Muscle of leg (tissue), 16 donors: Measurements from ENCODE around the gene PANK1. TPM values are rescaled to one million over a fixed set of nuclear protein-coding genes. Genes with fewer than 3 reads are reported as not detected.

Source experiments
- DNase-seq: peaks from one replicate; pipeline ENCODE4 v3.0.0; 2013
- H3K27ac ChIP-seq: one replicate; pipeline ENCODE4 v1.5.1; 2013; ENCODE audit warnings: mild to moderate bottlenecking, low read length, control low read depth
- H3K27me3 ChIP-seq: one replicate; pipeline ENCODE4 v1.6.1; 2013; ENCODE audit warnings: low read length; ENCODE audit not compliant: control insufficient read depth, insufficient read depth
- H3K36me3 ChIP-seq: one replicate; pipeline ENCODE4 v1.6.1; 2013; ENCODE audit warnings: low read length; ENCODE audit not compliant: control insufficient read depth, insufficient read depth
- H3K4me1 ChIP-seq: one replicate; pipeline ENCODE4 v1.6.1; 2013; ENCODE audit warnings: low read length; ENCODE audit not compliant: control insufficient read depth, insufficient read depth
- H3K4me3 ChIP-seq: one replicate; pipeline ENCODE4 v1.5.1; 2013; ENCODE audit warnings: low read length, control low read depth
- H3K9me3 ChIP-seq: replicated peaks from 2 replicates; pipeline ENCODE4 v1.6.1; 2013; ENCODE audit warnings: low read depth, low read length; ENCODE audit not compliant: control insufficient read depth
- WGBS: methylation state at CpG from one replicate; pipeline ENCODE4 v1.1.5; 2013; ENCODE audit warnings: missing lambda C conversion rate; ENCODE audit not compliant: insufficient coverage; 5-methylcytosine and 5-hydroxymethylcytosine counted together
- long read RNA-seq, 11 donors: transcript quantifications; one replicate each; lab custom pipeline, GENCODE V29; 2026
- polyA plus RNA-seq, 8 donors: library from polyadenylated mRNA; unstranded; fragments of 120-200 nt; gene quantifications; one replicate each; pipeline versions ENCODE4 v1.2.1 to v1.2.3, GENCODE V29; 2013; ENCODE audit warnings: inconsistent platforms in 1 of 8, low replicate concordance in 1 of 8; ENCODE audit not compliant: insufficient read length in 8 of 8, insufficient read depth in 1 of 8
- total RNA-seq: library from RNA; stranded (reverse); fragments of 120-200 nt; gene quantifications from one replicate; pipeline ENCODE4 v1.2.4, GENCODE V29; 2013

The PANK1 gene
- total RNA-seq (13.5 TPM), polyA plus RNA-seq (10 to 100 TPM; 13.0 to 17.1 (median 15.6) TPM)
- long read RNA-seq, donor 1, full-length matches to known transcripts: 1 of 1 reads
- long read RNA-seq, donor 1, partial matches to known transcripts: 0 of 1 reads
- long read RNA-seq, donor 1, other reads (novel, unspliced or antisense): 0 of 1 reads
- long read RNA-seq, donor 2, full-length matches to known transcripts: 1 of 1 reads
- long read RNA-seq, donor 2, partial matches to known transcripts: 0 of 1 reads
- long read RNA-seq, donor 2, other reads (novel, unspliced or antisense): 0 of 1 reads
- long read RNA-seq, donor 3, full-length matches to known transcripts: 5 of 5 reads
- long read RNA-seq, donor 3, partial matches to known transcripts: 0 of 5 reads
- long read RNA-seq, donor 3, other reads (novel, unspliced or antisense): 0 of 5 reads
- long read RNA-seq, donor 4, full-length matches to known transcripts: 4 of 4 reads
- long read RNA-seq, donor 4, partial matches to known transcripts: 0 of 4 reads
- long read RNA-seq, donor 4, other reads (novel, unspliced or antisense): 0 of 4 reads
- long read RNA-seq, donor 5, full-length matches to known transcripts: 4 of 4 reads
- long read RNA-seq, donor 5, partial matches to known transcripts: 0 of 4 reads
- long read RNA-seq, donor 5, other reads (novel, unspliced or antisense): 0 of 4 reads
- long read RNA-seq, donor 6, full-length matches to known transcripts: 4 of 4 reads
- long read RNA-seq, donor 6, partial matches to known transcripts: 0 of 4 reads
- long read RNA-seq, donor 6, other reads (novel, unspliced or antisense): 0 of 4 reads
- long read RNA-seq, donor 7, full-length matches to known transcripts: 3 of 3 reads
- long read RNA-seq, donor 7, partial matches to known transcripts: 0 of 3 reads
- long read RNA-seq, donor 7, other reads (novel, unspliced or antisense): 0 of 3 reads
- long read RNA-seq, donor 8, full-length matches to known transcripts: 2 of 2 reads
- long read RNA-seq, donor 8, partial matches to known transcripts: 0 of 2 reads
- long read RNA-seq, donor 8, other reads (novel, unspliced or antisense): 0 of 2 reads
- long read RNA-seq, donor 9, full-length matches to known transcripts: 2 of 2 reads
- long read RNA-seq, donor 9, partial matches to known transcripts: 0 of 2 reads
- long read RNA-seq, donor 9, other reads (novel, unspliced or antisense): 0 of 2 reads
- long read RNA-seq, donor 10, full-length matches to known transcripts: 5 of 5 reads
- long read RNA-seq, donor 10, partial matches to known transcripts: 0 of 5 reads
- long read RNA-seq, donor 10, other reads (novel, unspliced or antisense): 0 of 5 reads
- long read RNA-seq, donor 11, full-length matches to known transcripts: 5 of 5 reads
- long read RNA-seq, donor 11, partial matches to known transcripts: 0 of 5 reads
- long read RNA-seq, donor 11, other reads (novel, unspliced or antisense): 0 of 5 reads

- H3K4me1 ChIP-seq: peaks cover 15% of the 10 kb centered on the region
- H3K36me3 ChIP-seq: no peaks in the 10 kb centered on the region
- peak within 1 kb of the TSS; percentile 73 for H3K4me3 ChIP-seq
- H3K27ac ChIP-seq: peak within 1 kb of the TSS; percentile 92
- DNase-seq: peak; percentile 86
- under 1% methylated on average over 51 of the region's 56 CpGs for WGBS
- no peaks in the 10 kb centered on the region for H3K27me3 ChIP-seq
- H3K9me3 ChIP-seq: no peaks in the 10 kb centered on the region
These were observed at the start of gene PANK1 for GRCh38 chr10:89644967-89645741. PANK1 (minus strand) TSS chr10:89645242; CDS start chr10:89644891, 351 bp downstream.

GRCh38 chr10:89693176-89693575, 48.1 kb upstream of the PANK1 start:
- Histone ChIP-seq H3K36me3 (no peaks in the 10 kb centered on the region), H3K4me1 (no peaks in the 10 kb centered on the region), H3K27ac (no peak overlapping the region), H3K27me3 (no peaks in the 10 kb centered on the region), H3K9me3 (no peaks in the 10 kb centered on the region), H3K4me3 (no peak overlapping the region)
- DNase-seq: no peak
- 93% methylated on average over 3 of the region's 5 CpGs for WGBS

DNA sequence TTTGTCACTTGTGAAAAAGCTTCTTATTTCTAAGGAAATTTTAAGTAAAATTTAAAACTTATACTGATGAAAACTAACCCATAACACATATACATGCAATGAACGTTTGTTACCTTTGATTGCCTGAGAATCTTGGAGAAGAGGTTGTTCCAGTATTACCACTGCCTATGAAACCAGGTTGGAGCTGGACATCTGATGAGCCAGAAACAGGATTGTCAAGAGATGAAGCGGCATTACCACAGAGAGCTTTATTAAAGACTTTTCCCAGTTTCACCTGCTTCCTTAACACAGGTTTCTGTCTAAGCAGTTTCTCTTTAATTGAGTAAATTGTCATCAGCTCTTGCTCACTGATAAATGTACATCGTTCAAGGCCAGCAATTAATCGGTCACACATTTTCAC, 47.4 kb upstream of the PANK1 start:
- no peaks in the 10 kb centered on the region for H3K27me3 ChIP-seq
- no peak overlapping the region for H3K4me3 ChIP-seq
- no peaks in the 10 kb centered on the region for H3K36me3 ChIP-seq
- H3K9me3 ChIP-seq: no peaks in the 10 kb centered on the region
- H3K4me1 ChIP-seq: no peaks in the 10 kb centered on the region
- H3K27ac ChIP-seq: no peak overlapping the region
- WGBS: no CpG with 5 or more reads among the region's 4 CpGs
- no peak for DNase-seq

- Histone ChIP-seq H3K4me3 (no peak overlapping the region), H3K4me1 (peaks cover 3% of the 10 kb centered on the region), H3K27me3 (no peaks in the 10 kb centered on the region), H3K9me3 (no peaks in the 10 kb centered on the region), H3K36me3 (no peaks in the 10 kb centered on the region), H3K27ac (no peak overlapping the region)
- 100% methylated on average over 1 of the region's 2 CpGs for WGBS
- DNase-seq: no peak
These were observed 45.0 kb upstream of the PANK1 start for GRCh38 chr10:89690027-89690426.

- H3K27me3 ChIP-seq: no peaks in the 10 kb centered on the region
- no peak for DNase-seq
- H3K9me3 ChIP-seq: no peaks in the 10 kb centered on the region
- WGBS: no CpG with 5 or more reads among the region's 4 CpGs
- H3K4me1 ChIP-seq: peaks cover 7% of the 10 kb centered on the region
- no peak overlapping the region for H3K4me3 ChIP-seq
- no peak overlapping the region for H3K27ac ChIP-seq
- no peaks in the 10 kb centered on the region for H3K36me3 ChIP-seq
These were observed 40.9 kb upstream of the PANK1 start for GRCh38 chr10:89685936-89686335.

DNA sequence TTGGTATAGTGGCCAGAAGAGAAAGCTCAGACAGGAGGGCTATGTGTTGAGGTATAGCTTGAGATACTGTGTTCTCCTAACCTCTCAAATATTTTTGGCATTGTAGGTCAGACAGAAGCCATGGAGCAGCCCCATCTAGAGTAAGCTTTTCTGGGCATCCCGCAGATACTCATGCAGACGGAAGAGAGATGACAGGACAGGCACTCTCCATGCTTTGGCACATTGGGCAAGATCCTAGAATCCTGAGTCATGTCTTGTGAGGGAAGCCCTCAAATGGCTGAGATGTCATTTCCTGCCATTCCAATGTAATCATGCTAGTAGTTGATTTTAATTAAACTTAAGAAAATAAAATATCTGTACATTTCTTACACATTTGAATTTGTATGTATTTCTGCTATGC, 39.6 kb upstream of the PANK1 start:
- WGBS: 93% methylated on average over 2 of the region's 2 CpGs
- peak overlapping the region; percentile 70 for H3K27ac ChIP-seq
- no peaks in the 10 kb centered on the region for H3K9me3 ChIP-seq
- peaks cover 7% of the 10 kb centered on the region for H3K4me1 ChIP-seq
- no peak overlapping the region for H3K4me3 ChIP-seq
- H3K27me3 ChIP-seq: no peaks in the 10 kb centered on the region
- no peaks in the 10 kb centered on the region for H3K36me3 ChIP-seq
- no peak for DNase-seq

DNA sequence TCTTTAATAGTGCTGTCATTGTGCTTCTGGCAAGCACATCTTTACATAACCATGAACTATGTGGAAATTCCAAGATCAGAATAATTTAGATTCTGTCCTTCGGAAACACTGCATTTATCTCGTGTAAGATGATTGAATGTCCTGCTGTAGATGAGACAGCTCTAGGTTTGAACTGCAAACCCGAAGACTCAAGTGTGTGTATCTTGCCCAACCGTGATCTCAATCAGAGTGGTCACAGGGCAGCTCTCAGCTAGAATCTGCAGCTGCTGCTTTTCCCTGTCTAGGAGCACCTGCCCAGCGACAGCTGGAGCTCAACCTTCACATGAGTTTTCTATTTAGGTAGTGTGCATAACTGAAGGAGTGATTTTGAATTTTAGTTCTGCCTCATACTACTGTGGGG, 38.8 kb upstream of the PANK1 start:
- Histone ChIP-seq H3K9me3 (no peaks in the 10 kb centered on the region), H3K27me3 (no peaks in the 10 kb centered on the region), H3K4me3 (no peak overlapping the region), H3K27ac (peak overlapping the region; percentile 70), H3K4me1 (peaks cover 7% of the 10 kb centered on the region), H3K36me3 (no peaks in the 10 kb centered on the region)
- 78% methylated on average over 4 of the region's 5 CpGs for WGBS
- DNase-seq: peak; percentile 73

- Histone ChIP-seq H3K36me3 (no peaks in the 10 kb centered on the region), H3K4me1 (peaks cover 4% of the 10 kb centered on the region), H3K27ac (no peak overlapping the region), H3K9me3 (no peaks in the 10 kb centered on the region), H3K4me3 (no peak overlapping the region), H3K27me3 (no peaks in the 10 kb centered on the region)
- no peak for DNase-seq
- 88% methylated on average over 1 of the region's 3 CpGs for WGBS
These were observed 34.9 kb upstream of the PANK1 start for GRCh38 chr10:89679986-89680385.

- no peaks in the 10 kb centered on the region for H3K9me3 ChIP-seq
- H3K27ac ChIP-seq: no peak overlapping the region
- no peak for DNase-seq
- no peak overlapping the region for H3K4me3 ChIP-seq
- no peaks in the 10 kb centered on the region for H3K4me1 ChIP-seq
- no peaks in the 10 kb centered on the region for H3K27me3 ChIP-seq
- no peaks in the 10 kb centered on the region for H3K36me3 ChIP-seq
These were observed 32.3 kb upstream of the PANK1 start for GRCh38 chr10:89677341-89677740.
